Stimulated activated CD4-positive, alpha-beta T cell treated with anti-CD3 and anti-CD28 coated beads, Interleukin-2, amount 100 ng/mL, for 4 hours (primary cell): ENCODE results near the gene PLEKHA6.

Source experiments
- DNase-seq: peaks from one replicate; pipeline ENCODE4 v3.0.0-alpha.2; 2020; ENCODE audit warnings: low read depth

Gene PLEKHA6

GRCh38 chr1:204262506-204263253, 97.0 kb downstream of the PLEKHA6 start:
- DNase-seq, result no peak

DNA sequence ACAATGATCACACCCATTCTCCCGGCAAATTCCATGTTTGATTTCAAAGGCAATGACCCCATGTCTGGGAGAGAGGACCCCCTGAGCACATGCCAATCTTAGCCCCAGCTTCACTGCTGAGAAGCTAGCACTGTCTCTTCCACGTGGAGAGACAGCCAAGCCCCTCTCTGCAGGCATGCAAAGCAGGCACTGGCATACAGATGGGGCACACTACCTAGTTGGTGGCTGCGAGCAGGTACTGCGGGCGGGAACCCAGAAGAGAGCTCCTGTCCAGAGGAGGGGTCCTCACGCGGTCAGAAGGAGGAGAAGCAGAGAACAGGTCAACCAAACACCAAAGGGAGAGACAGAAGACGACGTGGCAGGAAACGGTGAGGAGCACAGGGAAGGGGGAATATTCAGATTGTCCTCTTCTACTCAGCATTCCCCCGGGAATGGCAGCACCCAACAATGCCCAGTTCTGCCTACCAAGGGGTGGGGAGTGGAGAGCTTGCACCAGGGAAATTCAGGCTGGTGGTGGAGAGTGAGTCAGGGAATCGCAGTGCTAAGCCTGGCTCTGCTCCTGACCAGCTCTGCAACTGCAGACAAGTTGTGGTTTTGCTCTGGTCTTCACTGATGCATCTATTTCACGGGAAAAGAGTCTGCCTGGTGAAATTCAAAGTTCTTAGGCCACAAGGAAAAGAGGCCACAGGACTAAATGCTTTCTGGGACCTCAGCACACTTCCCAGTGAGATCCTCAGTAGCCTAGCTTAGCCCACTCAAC, 97.8 kb downstream of the PLEKHA6 start:
- DNase-seq, result no peak

DNA sequence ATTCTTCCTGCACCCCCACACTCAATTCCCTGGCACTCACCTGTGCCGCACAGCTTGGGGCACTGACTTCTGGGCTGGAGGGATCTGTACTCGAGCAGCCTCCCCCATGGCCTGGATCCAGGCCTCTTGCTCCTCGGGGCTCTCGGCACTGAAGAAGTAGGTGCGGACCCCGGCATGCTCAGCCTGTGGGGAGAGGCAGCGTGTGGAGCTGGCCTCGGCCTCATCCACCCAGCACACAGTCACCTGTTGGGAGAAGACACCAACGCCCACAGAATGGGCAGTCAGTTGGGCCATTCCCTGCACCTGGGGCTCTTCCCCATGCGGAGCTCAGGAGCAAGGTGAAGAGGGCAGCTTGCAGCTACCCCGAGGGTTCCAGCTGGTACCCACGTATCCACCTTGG, 98.5 kb downstream of the PLEKHA6 start:
- no peak for DNase-seq

- no peak for DNase-seq
Observed at GRCh38 chr1:204260601-204261197, 99.0 kb downstream of the PLEKHA6 start.

DNA sequence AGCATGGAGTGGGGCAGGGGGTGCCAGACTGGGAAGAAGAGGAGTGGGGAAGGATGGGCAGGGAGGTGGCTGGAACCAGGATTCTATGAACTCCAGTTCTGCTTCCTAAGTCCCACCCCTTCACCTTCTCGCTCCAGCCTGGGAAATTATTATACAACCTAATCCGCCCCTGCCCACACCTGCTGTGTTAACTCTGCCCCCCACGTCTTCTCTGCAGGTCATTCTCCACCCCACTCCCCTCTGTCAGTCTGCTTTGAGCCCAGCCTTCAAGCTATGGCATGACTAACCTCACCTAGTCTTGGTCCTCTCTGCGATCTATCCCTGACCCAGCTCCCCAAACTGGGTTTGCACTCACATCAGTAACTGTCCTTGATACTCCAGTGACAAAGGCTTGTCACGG, 99.9 kb downstream of the PLEKHA6 start:
- DNase-seq, result no peak

GRCh38 chr1:204259196-204259595, 100.5 kb downstream of the PLEKHA6 start:
- DNase-seq, result no peak

GRCh38 chr1:204258213-204259115, 101.3 kb downstream of the PLEKHA6 start:
- no peak for DNase-seq

- DNase-seq, result no peak
Observed at GRCh38 chr1:204257446-204257845, 102.3 kb downstream of the PLEKHA6 start.

DNA sequence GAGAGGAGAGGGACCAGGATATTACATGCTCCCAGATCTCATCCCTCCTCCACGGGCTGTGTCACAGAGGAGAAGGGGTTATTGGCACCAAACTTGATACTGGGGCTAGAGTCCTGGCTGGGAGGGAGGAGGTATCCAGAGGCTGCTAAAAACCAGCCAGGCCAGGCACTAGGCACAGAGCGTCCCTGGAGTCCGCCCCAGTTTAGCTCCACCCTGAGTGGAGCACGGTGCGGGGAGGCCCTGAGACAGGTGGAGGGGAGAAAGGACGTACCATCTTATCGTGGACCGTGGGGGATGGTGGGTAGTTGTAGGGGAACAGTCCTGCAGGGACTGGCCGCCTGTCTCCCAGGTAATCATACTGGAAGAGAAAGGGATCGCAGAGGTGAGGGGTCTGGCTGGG, 103.2 kb downstream of the PLEKHA6 start:
- DNase-seq, result no peak

DNA sequence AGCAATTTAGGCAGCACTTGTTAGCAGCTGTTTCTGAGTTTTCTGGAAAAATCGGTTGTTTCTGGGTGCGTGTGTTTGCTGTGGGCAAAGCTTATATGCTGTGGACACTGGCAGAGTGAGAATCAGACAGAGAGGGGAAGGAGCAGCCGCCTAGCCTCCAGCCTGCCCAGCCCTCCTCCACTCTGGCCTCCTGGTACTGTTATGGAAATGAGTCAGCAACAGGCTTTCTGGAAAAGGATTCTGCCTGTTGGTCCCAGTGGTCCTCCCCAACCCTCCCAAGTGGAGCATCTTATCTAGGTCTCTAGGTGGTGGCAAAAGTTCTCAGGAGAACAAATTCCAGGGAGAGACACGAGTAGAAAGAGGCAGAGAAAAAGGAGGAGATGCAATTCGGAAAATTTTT, 103.8 kb downstream of the PLEKHA6 start:
- no peak for DNase-seq

DNA sequence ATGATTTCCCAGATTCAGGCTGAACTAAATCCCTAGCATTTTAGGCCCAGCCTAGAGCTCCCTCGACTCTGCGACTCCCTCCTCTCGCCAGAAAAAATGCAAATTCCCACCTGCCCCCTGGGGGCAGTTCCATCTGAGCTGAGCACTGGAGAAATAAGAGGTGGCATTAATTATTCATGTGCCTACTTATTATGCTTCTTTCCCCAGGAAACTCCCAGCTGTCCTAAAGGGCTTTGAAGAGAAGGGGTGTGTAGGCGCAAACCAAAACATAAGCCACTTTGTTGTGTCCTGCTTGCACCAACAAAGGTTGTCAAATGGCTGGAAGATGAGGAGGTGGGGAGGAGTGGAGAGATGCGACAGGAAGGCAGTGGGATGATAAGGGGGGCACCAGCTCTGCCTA, 104.5 kb downstream of the PLEKHA6 start:
- no peak for DNase-seq

- DNase-seq, result no peak
Observed at GRCh38 chr1:204254031-204254661, 105.6 kb downstream of the PLEKHA6 start.

DNA sequence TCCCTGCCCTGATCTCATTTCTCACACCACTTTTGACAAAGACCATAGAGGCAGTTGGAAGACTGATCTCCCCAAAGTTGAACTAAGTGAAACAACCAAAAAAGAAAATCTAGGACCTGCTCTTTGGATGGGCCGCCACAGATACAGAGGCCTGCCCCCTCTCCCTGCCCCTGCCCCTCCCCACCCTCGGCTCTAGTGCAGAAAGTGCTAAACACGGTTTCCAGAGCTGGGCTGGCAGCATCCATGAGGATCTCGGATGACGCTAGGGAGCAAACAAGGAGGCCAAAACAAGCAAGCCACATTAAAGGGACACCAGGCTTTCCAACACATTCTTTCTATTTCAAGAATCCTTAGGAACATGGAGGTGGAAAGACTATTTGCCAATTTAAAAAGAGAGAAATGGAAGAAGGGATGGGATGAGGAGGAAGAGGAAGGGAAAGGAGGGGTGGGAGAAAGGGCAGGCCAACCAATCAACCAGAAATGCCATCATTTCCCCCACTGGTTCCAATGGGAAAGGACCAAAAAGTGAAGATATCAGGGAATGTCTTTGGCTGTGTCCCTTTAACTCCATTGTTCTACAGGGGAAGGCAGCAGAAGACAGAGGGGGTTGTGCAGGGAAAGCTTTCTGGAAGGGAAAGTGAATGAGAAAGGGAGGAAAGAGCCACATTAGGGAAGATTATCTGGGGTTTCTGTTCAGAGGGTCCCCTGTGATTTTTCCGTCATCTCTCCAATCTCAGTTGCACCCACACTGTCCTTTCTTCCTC, 107.6 kb downstream of the PLEKHA6 start:
- DNase-seq, result no peak

GRCh38 chr1:204251286-204251685, 108.4 kb downstream of the PLEKHA6 start:
- DNase-seq, result no peak

- no peak for DNase-seq
Observed at GRCh38 chr1:204250428-204251030, 109.2 kb downstream of the PLEKHA6 start.

GRCh38 chr1:204249736-204250427, 109.8 kb downstream of the PLEKHA6 start:
- no peak for DNase-seq

GRCh38 chr1:204248954-204249353, 110.8 kb downstream of the PLEKHA6 start:
- no peak for DNase-seq

DNA sequence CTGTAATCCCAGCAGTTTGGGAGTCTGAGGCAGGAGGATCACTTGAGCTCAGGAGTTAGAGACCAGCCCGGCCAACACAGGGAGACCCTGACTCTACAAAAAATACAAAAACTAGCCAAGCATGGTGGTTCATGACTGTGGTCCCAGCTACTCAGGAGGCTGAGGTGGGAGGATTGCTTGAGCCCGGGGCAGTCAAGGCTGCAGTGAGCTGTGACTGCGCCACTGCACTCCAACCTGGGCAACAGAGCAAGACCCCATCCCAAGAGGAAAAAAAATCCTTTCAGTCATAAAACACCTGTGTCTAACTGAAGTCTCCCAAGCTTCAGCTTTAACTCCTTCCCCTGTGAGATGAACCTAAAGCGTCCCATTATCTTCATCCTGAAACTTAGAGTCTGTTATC, 112.9 kb downstream of the PLEKHA6 start:
- DNase-seq, result no peak

DNA sequence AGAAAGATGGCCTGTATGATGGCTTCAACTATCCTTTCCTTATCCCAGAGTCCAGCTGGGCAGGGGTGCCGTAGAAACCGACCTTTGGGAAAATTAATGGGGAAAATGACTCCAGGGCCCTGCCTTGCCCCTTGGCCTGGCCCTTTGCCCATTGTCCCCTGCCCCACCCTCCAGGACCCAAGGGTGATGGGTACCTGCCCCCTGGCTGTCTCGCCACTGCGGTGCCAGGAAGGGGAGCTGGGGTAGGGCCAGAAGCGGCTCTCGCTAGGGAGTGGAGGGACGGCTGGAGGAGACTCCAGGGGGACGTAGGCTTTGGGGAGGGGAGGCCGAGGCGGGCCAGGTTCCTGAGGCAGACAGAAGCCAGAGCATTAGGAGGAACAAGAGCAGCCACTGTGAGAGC, 116.8 kb downstream of the PLEKHA6 start:
- no peak for DNase-seq

- no peak for DNase-seq
Observed at GRCh38 chr1:204241914-204242313, 117.8 kb downstream of the PLEKHA6 start.
